ENCODE measurements around the gene OR5M11. TPM values are rescaled to one million over a fixed set of nuclear protein-coding genes. Genes with fewer than 3 reads are reported as not detected.

OR5M11 gene
- total and polyA plus RNA-seq, 4 donors, result not detected

DNA sequence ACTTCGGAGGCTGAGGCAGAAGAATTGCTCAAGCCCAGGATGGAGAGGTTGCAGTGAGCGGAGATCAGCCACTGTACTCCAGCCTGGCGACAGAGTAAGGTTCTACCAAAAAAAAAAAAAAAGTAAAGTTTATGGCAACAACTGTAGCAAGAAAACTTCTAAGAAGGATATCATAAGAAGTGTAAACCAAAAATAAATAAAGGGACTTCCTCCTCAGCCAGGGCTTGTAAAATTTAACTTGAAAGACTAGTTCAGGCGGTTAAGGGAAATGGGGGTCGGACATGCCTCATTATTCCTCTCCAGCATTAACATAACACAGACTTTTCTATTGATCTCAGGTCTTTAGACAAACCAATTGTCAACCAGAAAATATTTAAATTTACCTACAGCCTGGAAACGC lies 2.5 kb upstream of the OR5M11 start:
- Histone ChIP-seq H3K27me3 (ENCODE audit: control insufficient read depth in 4 of 4, insufficient read depth in 4 of 4, low read length in 3 of 4) (no peaks in the 10 kb centered on the region), H3K36me3 (ENCODE audit: control insufficient read depth in 4 of 4, insufficient read depth in 3 of 4, low read depth in 1 of 4, low read length in 3 of 4) (no peaks in the 10 kb centered on the region)
- 71% methylated on average over 6 of the region's 6 CpGs for WGBS

GRCh38 chr11:56543739-56544138 lies 682 bp upstream of the OR5M11 start:
- Histone ChIP-seq H3K27ac (ENCODE audit: low read depth in 1 of 2, low read length in 2 of 2) (no peak overlapping the region), H3K4me3 (ENCODE audit: low read depth in 1 of 3, low read length in 3 of 3) (no peak overlapping the region), H3K27me3 (ENCODE audit: control insufficient read depth in 4 of 4, insufficient read depth in 4 of 4, low read length in 3 of 4) (no peaks in the 10 kb centered on the region), H3K4me1 (ENCODE audit: control insufficient read depth in 4 of 4, insufficient read depth in 4 of 4, low read length in 3 of 4) (no peaks in the 10 kb centered on the region), H3K9ac (ENCODE audit: low read depth in 1 of 2, low read length in 2 of 2) (no peak overlapping the region), H3K36me3 (ENCODE audit: control insufficient read depth in 4 of 4, insufficient read depth in 3 of 4, low read depth in 1 of 4, low read length in 3 of 4) (no peaks in the 10 kb centered on the region), H3K9me3 (ENCODE audit: control insufficient read depth in 4 of 4, low read length in 3 of 4) (no peaks in the 10 kb centered on the region)
- no peak for DNase-seq (ENCODE audit: low spot score)
- 93% methylated on average over 1 of the region's 1 CpG for WGBS
- TF ChIP-seq TAF1 (conservative IDR thresholded peaks at IDR 0.05) (no peak), FOXA1 (IDR thresholded peaks at IDR 0.05) (no peak), GABPA (IDR thresholded peaks at IDR 0.05 in 1 of 2, conservative IDR thresholded peaks at IDR 0.05 in 1 of 2) (no peak), NR2F2 (IDR thresholded peaks at IDR 0.05) (no peak), ZBTB33 (IDR thresholded peaks at IDR 0.05) (no peak), FOXA2 (IDR thresholded peaks at IDR 0.05) (no peak), RAD21 (IDR thresholded peaks at IDR 0.05) (no peak), EGR1 (IDR thresholded peaks at IDR 0.05; ENCODE audit: low read depth in 2 of 2) (no peak), REST (IDR thresholded peaks at IDR 0.05) (no peak), SP1 (IDR thresholded peaks at IDR 0.05) (no peak), HNF4G (IDR thresholded peaks at IDR 0.05) (no peak)
- TF ChIP-seq, protein P1, sequence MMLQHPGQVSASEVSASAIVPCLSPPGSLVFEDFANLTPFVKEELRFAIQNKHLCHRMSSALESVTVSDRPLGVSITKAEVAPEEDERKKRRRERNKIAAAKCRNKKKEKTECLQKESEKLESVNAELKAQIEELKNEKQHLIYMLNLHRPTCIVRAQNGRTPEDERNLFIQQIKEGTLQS (IDR thresholded peaks at IDR 0.05), result no peak

More for the DNA sequence above, 2.5 kb upstream of the OR5M11 start:
- Histone ChIP-seq H3K4me3 (ENCODE audit: low read depth in 1 of 3, low read length in 3 of 3) (no peak overlapping the region), H3K9ac (ENCODE audit: low read depth in 1 of 2, low read length in 2 of 2) (no peak overlapping the region), H3K4me1 (ENCODE audit: control insufficient read depth in 4 of 4, insufficient read depth in 4 of 4, low read length in 3 of 4) (no peaks in the 10 kb centered on the region), H3K9me3 (ENCODE audit: control insufficient read depth in 4 of 4, low read length in 3 of 4) (no peaks in the 10 kb centered on the region), H3K27ac (ENCODE audit: low read depth in 1 of 2, low read length in 2 of 2) (no peak overlapping the region)
- DNase-seq (ENCODE audit: low spot score), result no peak
- TF ChIP-seq, protein P1 (IDR thresholded peaks at IDR 0.05), result no peak
- TF ChIP-seq SP1 (IDR thresholded peaks at IDR 0.05) (no peak), CTCF (IDR thresholded peaks at IDR 0.05; ENCODE audit: low read depth, low read length, missing input control) (no peak), HNF4A (conservative IDR thresholded peaks at IDR 0.05) (no peak), RAD21 (IDR thresholded peaks at IDR 0.05) (no peak), JUND (IDR thresholded peaks at IDR 0.05) (no peak)

All from liver (tissue), 9 donors.